ENCODE results near the gene DTX4.
A peak's percentile ranks its signal among the peaks of the same experiment; 100 is the strongest.

- TF ChIP-seq POLR2A (IDR thresholded peaks at IDR 0.05; ENCODE audit: borderline replicate concordance, extremely low read depth, insufficient read depth, insufficient read length) = no peak
- no peak for TF ChIP-seq CEBPB (IDR thresholded peaks at IDR 0.05; ENCODE audit: low read depth)
- peak; percentile 72 to 99 (median 99); a peak in 5 of 6 replicates for TF ChIP-seq CTCF (IDR thresholded peaks at IDR 0.05 in 2 of 3, conservative IDR thresholded peaks at IDR 0.05 in 1 of 3; ENCODE audit: borderline replicate concordance in 1 of 3, insufficient read depth in 1 of 3, low read depth in 2 of 3, low read length in 2 of 3)
- TF ChIP-seq REST (IDR thresholded peaks at IDR 0.05; ENCODE audit: low read depth) = no peak
- TF ChIP-seq EZH2 (IDR thresholded peaks at IDR 0.05) = no peak
- no peak for TF ChIP-seq POLR2AphosphoS5 (IDR thresholded peaks at IDR 0.05; ENCODE audit: low read depth, low read length)
- TF ChIP-seq ZBTB33 (IDR thresholded peaks at IDR 0.05; ENCODE audit: extremely low read depth, insufficient replicate concordance, low read length) = no peak
- TF ChIP-seq SP1 (IDR thresholded peaks at IDR 0.05; ENCODE audit: low read depth) = no peak
Measured at GRCh38 chr11:59135648-59136461, 36.1 kb upstream of the DTX4 start.

Data from HCT116 (cell line).